ENCODE data around the gene OR10H1.
"Not testable (repeated sequence)": the region's sequence is repeated elsewhere in the genome, so short reads cannot be mapped to it uniquely, and the experiment has no call there.

Gene OR10H1

GRCh38 chr19:15843894-15844222 is 28.4 kb upstream of the OR10H1 start:
- not testable (repeated sequence) for H3K9me3 ChIP-seq (replicated peaks in 1 of 2; ENCODE audit: control insufficient read depth in 2 of 2, insufficient read depth in 1 of 2, low read depth in 1 of 2, low read length in 2 of 2); H3K4me3 ChIP-seq (ENCODE audit: low read length in 2 of 2); H3K18ac ChIP-seq (ENCODE audit: low read length); H4K8ac ChIP-seq (ENCODE audit: low read depth, low read length); H4K91ac ChIP-seq (ENCODE audit: low read depth, low read length, poor library complexity); H2BK15ac ChIP-seq (ENCODE audit: low read length); H2AK5ac ChIP-seq (ENCODE audit: low read depth, low read length); H3K23ac ChIP-seq (ENCODE audit: low read depth, low read length, poor library complexity); H3K27me3 ChIP-seq (ENCODE audit: control insufficient read depth in 3 of 3, insufficient read depth in 3 of 3, low read depth in 1 of 3, low read length in 3 of 3); H3K79me1 ChIP-seq (ENCODE audit: low read depth, low read length); H3K4ac ChIP-seq (ENCODE audit: low read length); H2BK12ac ChIP-seq (ENCODE audit: low read length); H3K9ac ChIP-seq (ENCODE audit: low read depth, low read length, poor library complexity); H3K4me2 ChIP-seq (ENCODE audit: insufficient read depth, low read length, poor library complexity, severe bottlenecking); H3K36me3 ChIP-seq (replicated peaks in 1 of 2; ENCODE audit: control insufficient read depth in 2 of 2, insufficient read depth in 2 of 2, low read length in 2 of 2); DNase-seq (ENCODE audit: low spot score); H3K14ac ChIP-seq (ENCODE audit: low read length); H3K27ac ChIP-seq (replicated peaks; ENCODE audit: low read length); H3K4me1 ChIP-seq (ENCODE audit: control insufficient read depth in 2 of 2, insufficient read depth in 1 of 2, low read depth in 1 of 2, low read length in 2 of 2); H2AFZ ChIP-seq (ENCODE audit: low read length); H2BK120ac ChIP-seq (ENCODE audit: low read depth, low read length); H2BK5ac ChIP-seq (ENCODE audit: low read length)
- no CpG with 5 or more reads among the region's 8 CpGs for WGBS, 2 donors (ENCODE audit: extremely low coverage in 2 of 2, insufficient read length in 2 of 2, insufficient replicate concordance in 1 of 2)

DNA sequence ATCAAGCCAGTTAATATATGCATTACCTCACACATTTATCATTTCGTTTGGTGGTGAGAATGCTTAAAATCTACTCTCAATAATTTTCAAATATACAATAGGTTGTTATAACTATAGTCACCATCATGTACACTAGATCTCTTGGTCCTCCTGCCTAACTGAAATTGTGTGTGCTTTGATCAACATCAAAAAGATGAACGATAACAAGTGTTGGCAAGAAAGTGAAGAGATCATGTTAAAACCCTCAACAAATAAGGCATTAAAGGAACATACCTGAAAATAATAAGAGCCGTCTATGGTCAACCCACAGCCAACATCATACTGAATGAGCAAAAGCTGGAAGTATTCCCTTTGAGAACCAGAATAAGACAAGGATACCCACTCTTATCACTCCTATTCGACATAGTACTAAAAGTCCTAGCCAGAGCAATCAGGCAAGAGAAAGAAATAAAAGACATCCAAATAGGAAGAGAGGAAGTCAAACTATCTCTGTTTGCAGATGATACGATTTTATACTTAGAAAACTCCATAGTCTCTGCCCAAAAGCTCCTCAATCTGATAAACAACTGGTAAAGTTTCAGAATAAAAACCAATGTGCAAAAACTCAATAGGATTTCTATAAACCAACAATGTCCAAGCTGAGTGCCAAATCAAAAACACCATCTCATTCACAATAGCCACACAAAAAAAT is 27.9 kb upstream of the OR10H1 start:
- no peak overlapping the region for H3K9ac ChIP-seq (ENCODE audit: low read depth, low read length, poor library complexity)
- H3K14ac ChIP-seq (ENCODE audit: low read length): no peak overlapping the region
- H3K79me1 ChIP-seq (ENCODE audit: low read depth, low read length): no peaks in the 10 kb centered on the region
- H4K91ac ChIP-seq (ENCODE audit: low read depth, low read length, poor library complexity): no peak overlapping the region
- H2BK12ac ChIP-seq (ENCODE audit: low read length): no peak overlapping the region
- H4K8ac ChIP-seq (ENCODE audit: low read depth, low read length): no peak overlapping the region
- no peak overlapping the region for H3K4me2 ChIP-seq (ENCODE audit: insufficient read depth, low read length, poor library complexity, severe bottlenecking)
- no peak overlapping the region for H3K27ac ChIP-seq (replicated peaks; ENCODE audit: low read length)
- no peak overlapping the region for H3K4ac ChIP-seq (ENCODE audit: low read length)
- H2BK15ac ChIP-seq (ENCODE audit: low read length): no peak overlapping the region
- H3K36me3 ChIP-seq (replicated peaks in 1 of 2; ENCODE audit: control insufficient read depth in 2 of 2, insufficient read depth in 2 of 2, low read length in 2 of 2): no peaks in the 10 kb centered on the region
- H2AK5ac ChIP-seq (ENCODE audit: low read depth, low read length): no peak overlapping the region
- H2BK5ac ChIP-seq (ENCODE audit: low read length): no peak overlapping the region
- H3K4me1 ChIP-seq (ENCODE audit: control insufficient read depth in 2 of 2, insufficient read depth in 1 of 2, low read depth in 1 of 2, low read length in 2 of 2): no peaks in the 10 kb centered on the region
- WGBS, 2 donors (ENCODE audit: extremely low coverage in 2 of 2, insufficient read length in 2 of 2, insufficient replicate concordance in 1 of 2): no CpG with 5 or more reads among the region's 5 CpGs
- H3K23ac ChIP-seq (ENCODE audit: low read depth, low read length, poor library complexity): no peak overlapping the region
- peaks cover 0 to 1% of the 10 kb centered on the region in 2 donors for H3K9me3 ChIP-seq (replicated peaks in 1 of 2; ENCODE audit: control insufficient read depth in 2 of 2, insufficient read depth in 1 of 2, low read depth in 1 of 2, low read length in 2 of 2)
- no peaks in the 10 kb centered on the region for H3K27me3 ChIP-seq (ENCODE audit: control insufficient read depth in 3 of 3, insufficient read depth in 3 of 3, low read depth in 1 of 3, low read length in 3 of 3)
- DNase-seq (ENCODE audit: low spot score): no peak
- no peak overlapping the region for H3K18ac ChIP-seq (ENCODE audit: low read length)
- no peak overlapping the region for H2AFZ ChIP-seq (ENCODE audit: low read length)
- no peak overlapping the region for H3K4me3 ChIP-seq (ENCODE audit: low read length in 2 of 2)
- H2BK120ac ChIP-seq (ENCODE audit: low read depth, low read length): no peak overlapping the region

DNA sequence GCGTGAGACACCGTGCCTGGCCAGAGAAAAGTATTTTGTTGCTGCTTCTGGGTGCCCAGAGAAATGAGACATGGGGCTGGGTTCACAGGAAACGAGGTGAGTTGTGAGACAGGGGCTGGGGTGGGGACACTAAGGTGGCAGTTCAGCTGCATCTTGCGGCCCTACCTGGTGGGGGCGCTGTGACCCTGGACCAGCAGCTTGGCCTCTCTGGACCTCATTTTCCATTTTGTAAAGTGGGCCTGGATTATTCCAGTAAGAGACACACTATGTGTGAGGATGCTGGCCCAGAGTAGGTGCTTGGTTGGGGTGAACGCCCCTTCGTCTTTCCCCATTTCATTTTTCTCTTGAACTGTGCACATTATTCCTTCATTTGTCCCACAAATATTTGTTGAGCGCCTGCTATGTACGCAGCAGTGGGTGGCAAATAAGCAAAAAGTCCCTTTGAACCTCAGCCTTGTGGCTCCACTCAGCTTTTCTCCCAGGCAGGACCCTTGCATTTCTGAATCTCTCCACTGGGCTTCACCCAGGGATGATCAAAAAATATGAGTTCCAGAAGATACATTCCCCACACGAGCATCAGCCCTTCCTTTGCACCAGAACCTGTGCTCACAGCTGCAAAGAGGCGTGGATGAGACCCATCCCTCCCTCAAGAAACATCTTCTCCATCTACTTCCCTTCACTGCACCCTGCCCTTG is 26.6 kb upstream of the OR10H1 start:
- DNase-seq (ENCODE audit: low spot score): no peak
- no CpG with 5 or more reads among the region's 11 CpGs for WGBS, 2 donors (ENCODE audit: extremely low coverage in 2 of 2, insufficient read length in 2 of 2, insufficient replicate concordance in 1 of 2)
- Histone ChIP-seq H3K36me3 (replicated peaks in 1 of 2; ENCODE audit: control insufficient read depth in 2 of 2, insufficient read depth in 2 of 2, low read length in 2 of 2) (no peaks in the 10 kb centered on the region), H2AK5ac (ENCODE audit: low read depth, low read length) (no peak overlapping the region), H2BK5ac (ENCODE audit: low read length) (no peak overlapping the region), H3K23ac (ENCODE audit: low read depth, low read length, poor library complexity) (no peak overlapping the region), H3K18ac (ENCODE audit: low read length) (no peak overlapping the region), H3K4ac (ENCODE audit: low read length) (no peak overlapping the region), H2AFZ (ENCODE audit: low read length) (no peak overlapping the region), H3K79me1 (ENCODE audit: low read depth, low read length) (no peaks in the 10 kb centered on the region), H3K14ac (ENCODE audit: low read length) (no peak overlapping the region), H3K4me2 (ENCODE audit: insufficient read depth, low read length, poor library complexity, severe bottlenecking) (no peak overlapping the region), H3K4me3 (ENCODE audit: low read length in 2 of 2) (no peak overlapping the region), H2BK120ac (ENCODE audit: low read depth, low read length) (no peak overlapping the region), H4K8ac (ENCODE audit: low read depth, low read length) (no peak overlapping the region), H3K27me3 (ENCODE audit: control insufficient read depth in 3 of 3, insufficient read depth in 3 of 3, low read depth in 1 of 3, low read length in 3 of 3) (no peaks in the 10 kb centered on the region), H2BK15ac (ENCODE audit: low read length) (no peak overlapping the region), H3K9ac (ENCODE audit: low read depth, low read length, poor library complexity) (no peak overlapping the region), H3K9me3 (replicated peaks in 1 of 2; ENCODE audit: control insufficient read depth in 2 of 2, insufficient read depth in 1 of 2, low read depth in 1 of 2, low read length in 2 of 2) (peaks cover 0 to 1% of the 10 kb centered on the region in 2 donors), H3K4me1 (ENCODE audit: control insufficient read depth in 2 of 2, insufficient read depth in 1 of 2, low read depth in 1 of 2, low read length in 2 of 2) (no peaks in the 10 kb centered on the region), H4K91ac (ENCODE audit: low read depth, low read length, poor library complexity) (no peak overlapping the region), H2BK12ac (ENCODE audit: low read length) (no peak overlapping the region), H3K27ac (replicated peaks; ENCODE audit: low read length) (no peak overlapping the region)

DNA sequence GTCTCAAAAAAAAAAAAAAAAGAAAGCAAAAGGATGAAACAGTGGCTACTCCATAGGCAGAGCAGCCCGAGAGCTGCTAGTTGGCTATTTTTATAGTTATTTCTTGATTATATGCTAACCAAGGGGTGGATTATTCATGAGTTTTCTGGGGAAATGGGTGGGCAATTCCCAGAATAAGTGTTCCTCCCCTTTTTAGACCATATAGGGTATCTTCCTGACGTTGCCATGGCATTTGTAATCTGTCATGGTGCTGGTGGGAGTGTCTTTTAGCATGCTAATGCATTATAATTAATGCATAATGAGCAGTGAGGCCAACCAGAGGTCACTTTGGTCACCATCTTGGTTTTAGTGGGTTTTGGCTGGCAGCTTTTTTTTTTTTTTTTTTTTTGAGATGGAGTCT is 25.4 kb upstream of the OR10H1 start:
- Histone ChIP-seq H3K18ac (ENCODE audit: low read length) (no peak overlapping the region), H3K9me3 (replicated peaks in 1 of 2; ENCODE audit: control insufficient read depth in 2 of 2, insufficient read depth in 1 of 2, low read depth in 1 of 2, low read length in 2 of 2) (peaks cover 0 to 1% of the 10 kb centered on the region in 2 donors), H3K4me1 (ENCODE audit: control insufficient read depth in 2 of 2, insufficient read depth in 1 of 2, low read depth in 1 of 2, low read length in 2 of 2) (no peaks in the 10 kb centered on the region), H3K79me1 (ENCODE audit: low read depth, low read length) (no peaks in the 10 kb centered on the region), H2BK120ac (ENCODE audit: low read depth, low read length) (no peak overlapping the region), H3K4me3 (ENCODE audit: low read length in 2 of 2) (no peak overlapping the region), H4K8ac (ENCODE audit: low read depth, low read length) (no peak overlapping the region), H3K27ac (replicated peaks; ENCODE audit: low read length) (no peak overlapping the region), H2BK15ac (ENCODE audit: low read length) (no peak overlapping the region), H3K36me3 (replicated peaks in 1 of 2; ENCODE audit: control insufficient read depth in 2 of 2, insufficient read depth in 2 of 2, low read length in 2 of 2) (no peaks in the 10 kb centered on the region), H2BK12ac (ENCODE audit: low read length) (no peak overlapping the region), H2AK5ac (ENCODE audit: low read depth, low read length) (no peak overlapping the region), H2AFZ (ENCODE audit: low read length) (no peak overlapping the region), H3K9ac (ENCODE audit: low read depth, low read length, poor library complexity) (no peak overlapping the region), H4K91ac (ENCODE audit: low read depth, low read length, poor library complexity) (no peak overlapping the region), H3K27me3 (ENCODE audit: control insufficient read depth in 3 of 3, insufficient read depth in 3 of 3, low read depth in 1 of 3, low read length in 3 of 3) (no peaks in the 10 kb centered on the region), H3K4ac (ENCODE audit: low read length) (no peak overlapping the region), H3K4me2 (ENCODE audit: insufficient read depth, low read length, poor library complexity, severe bottlenecking) (no peak overlapping the region), H2BK5ac (ENCODE audit: low read length) (no peak overlapping the region), H3K14ac (ENCODE audit: low read length) (no peak overlapping the region), H3K23ac (ENCODE audit: low read depth, low read length, poor library complexity) (no peak overlapping the region)
- no peak for DNase-seq (ENCODE audit: low spot score)
- WGBS, 2 donors (ENCODE audit: extremely low coverage in 2 of 2, insufficient read length in 2 of 2, insufficient replicate concordance in 1 of 2): no CpG with 5 or more reads among the region's 2 CpGs
